Pancreas (tissue), 10 donors: ENCODE data around the gene UQCRH. TPM values are rescaled to one million over a fixed set of nuclear protein-coding genes. Genes with fewer than 3 reads are reported as not detected.

Experiments used
- ATAC-seq, 4 donors: fragments of 200-7000 bp; cut with Tn5 transposase; one replicate each; pipeline versions ENCODE4 v1.8.0 to v1.9.1; 2020; ENCODE audit warnings: mild to moderate bottlenecking in 4 of 4, moderate library complexity in 4 of 4
- DNase-seq, 6 donors: peaks; one replicate each; pipeline ENCODE4 v3.0.0-alpha.2; 2020
- FAIRE-seq: peaks from 2 replicates; lab custom pipeline; 2012; peaks lifted over from hg19 to GRCh38; lab: Jason Lieb, UNC
- H3K27ac ChIP-seq, 4 donors: fragments of 200-600 bp; sonication (generic); 1 replicate in 3 of 4; 2 replicates in 1 of 4; pipeline versions ENCODE4 v1.5.0 to v1.8.0; 2020
- H3K27me3 ChIP-seq, 4 donors: fragments of 200-600 bp; one replicate each; pipeline ENCODE4 v1.8.0; 2021
- H3K36me3 ChIP-seq, 3 donors: fragments of 200-600 bp; sonication (generic) in 1 of 3; one replicate each; pipeline versions ENCODE4 v1.5.0 to v1.8.0; 2020 to 2021
- H3K4me1 ChIP-seq, 3 donors: fragments of 200-600 bp; one replicate each; pipeline ENCODE4 v1.8.0; 2021
- H3K4me3 ChIP-seq, 4 donors: fragments of 200-600 bp; sonication (generic) in 2 of 4; one replicate each; pipeline versions ENCODE4 v1.5.0 to v1.8.0; 2020 to 2021
- H3K9me3 ChIP-seq, 4 donors: fragments of 200-600 bp; one replicate each; pipeline ENCODE4 v1.8.0; 2021
- CTCF ChIP-seq, 4 donors: fragments of 200-600 bp; sonication (generic) in 3 of 4; IDR thresholded peaks; one replicate each; pipeline versions ENCODE4 v1.5.0 to v1.8.0; 2021; ENCODE audit warnings: antibody characterized with exemption in 4 of 4
- WGBS, 2 donors: extraction: QIAGEN DNeasy Blood & Tissue Kit; methylation state at CpG; one replicate each; pipeline ENCODE4 v1.1.7; 2013; 5-methylcytosine and 5-hydroxymethylcytosine counted together
- intact Hi-C, 3 donors: fragments of 100-400 bp; cut with DNase I; formaldehyde crosslinking; loops; one replicate each; pipeline versions ENCODE4 v1.11.1 to v1.14.2; 2022
- polyA plus RNA-seq, 2 donors: library from polyadenylated mRNA; stranded (reverse); fragments of 200-250 nt; gene quantifications; one replicate each; pipeline ENCODE4 v1.2.3, GENCODE V29; 2013
- total RNA-seq, 6 donors: library from RNA; stranded (reverse); fragmentation: NEBNext Ultra II Directional in 4 of 6; extraction: Animal tissue kit (Norgen Biotek cat#: 25700) in 4 of 6; gene quantifications; one replicate each; pipeline versions ENCODE4 v1.2.1 to v1.2.4, GENCODE V29; 2021 to 2023
- donor health status: healthy with polysubstance abuse.
- donor health status: DM: no; HTN: no; CAD: no; lungs with moderate emphysema.
- donor health status: DM: no; HTN: no; CAD: no.
- donor health status: control.
- donor health status: control.
- donor health status: Bipolar disorder and iron deficiency.
- donor health status: DM: yes; HTN: yes; CAD: no.
- donor health status: DM: no; HTN: no; CAD: no.
- donor health status: DM: no; HTN: no; CAD: no.
- donor health status: DM: yes; HTN: yes; CAD: no.

UQCRH gene
- total and polyA plus RNA-seq, 8 donors: 51.8 to 183 (median 77.0) TPM

- 91 to 93% methylated on average over 12 of the region's 12 CpGs for WGBS, 2 donors
- TF ChIP-seq CTCF (IDR thresholded peaks at IDR 0.05): no peak
- H3K4me3 ChIP-seq: no peak overlapping the region
Observed at GRCh38 chr1:46278807-46279206, 24.7 kb upstream of the UQCRH start.

GRCh38 chr1:46280092-46280491 lies 23.4 kb upstream of the UQCRH start:
- Histone ChIP-seq H3K27ac (no peak overlapping the region), H3K36me3 (peaks cover 0 to 34% (median 0%) of the 10 kb centered on the region in 3 donors), H3K4me3 (no peak overlapping the region), H3K4me1 (no peaks in the 10 kb centered on the region), H3K9me3 (no peaks in the 10 kb centered on the region), H3K27me3 (no peaks in the 10 kb centered on the region)
- no peak for TF ChIP-seq CTCF (IDR thresholded peaks at IDR 0.05)
- WGBS, 2 donors: 92 to 95% methylated on average over 3 of the region's 3 CpGs
- FAIRE-seq: no peak
- ATAC-seq: no peak
- DNase-seq: no peak
- intact Hi-C loops: no loop called here

More at GRCh38 chr1:46278807-46279206, 24.7 kb upstream of the UQCRH start:
- ATAC-seq (peak in 1 of 4 donors; percentile 20), FAIRE-seq (no peak), DNase-seq (no peak)
- Histone ChIP-seq H3K9me3 (no peaks in the 10 kb centered on the region), H3K27ac (no peak overlapping the region), H3K27me3 (no peaks in the 10 kb centered on the region), H3K4me1 (no peaks in the 10 kb centered on the region), H3K36me3 (peaks cover 0 to 29% (median 0%) of the 10 kb centered on the region in 3 donors)
- intact Hi-C loops: no loop called here

- H3K9me3 ChIP-seq: no peaks in the 10 kb centered on the region
- 91 to 95% methylated on average over 14 of the region's 14 CpGs for WGBS, 2 donors
- no peak for TF ChIP-seq CTCF (IDR thresholded peaks at IDR 0.05)
- FAIRE-seq (no peak), ATAC-seq (no peak), DNase-seq (no peak)
- intact Hi-C loops: no loop called here
- H3K4me1 ChIP-seq: no peaks in the 10 kb centered on the region
- H3K36me3 ChIP-seq: peaks cover 0 to 39% (median 6%) of the 10 kb centered on the region in 3 donors
- no peaks in the 10 kb centered on the region for H3K27me3 ChIP-seq
- no peak overlapping the region for H3K4me3 ChIP-seq
- H3K27ac ChIP-seq: no peak overlapping the region
Observed at GRCh38 chr1:46281021-46281420, 22.5 kb upstream of the UQCRH start.

GRCh38 chr1:46284058-46284457 lies 19.4 kb upstream of the UQCRH start:
- DNase-seq: no peak
- 89 to 90% methylated on average over 1 of the region's 1 CpG for WGBS, 2 donors
- no peak overlapping the region for H3K4me3 ChIP-seq
- H3K36me3 ChIP-seq: peaks cover 0 to 34% (median 7%) of the 10 kb centered on the region in 3 donors
- H3K27ac ChIP-seq: no peak overlapping the region
- ATAC-seq: no peak
- TF ChIP-seq CTCF (IDR thresholded peaks at IDR 0.05): no peak
- H3K9me3 ChIP-seq: no peaks in the 10 kb centered on the region
- no peaks in the 10 kb centered on the region for H3K4me1 ChIP-seq
- H3K27me3 ChIP-seq: no peaks in the 10 kb centered on the region
- no peak for FAIRE-seq
- intact Hi-C loops: no loop called here

- Histone ChIP-seq H3K27ac (no peak overlapping the region), H3K27me3 (no peaks in the 10 kb centered on the region), H3K4me3 (no peak overlapping the region), H3K36me3 (peaks cover 0 to 33% (median 7%) of the 10 kb centered on the region in 3 donors), H3K4me1 (no peaks in the 10 kb centered on the region), H3K9me3 (no peaks in the 10 kb centered on the region)
- FAIRE-seq: no peak
- intact Hi-C loops: no loop called here
- no peak for DNase-seq
- WGBS, 2 donors: 86 to 87% methylated on average over 3 of the region's 3 CpGs
- TF ChIP-seq CTCF (IDR thresholded peaks at IDR 0.05): no peak
- ATAC-seq: no peak
Observed at GRCh38 chr1:46284597-46285564, 18.6 kb upstream of the UQCRH start.
